ENCODE measurements around the gene GNA12. TPM values are rescaled to one million over a fixed set of nuclear protein-coding genes. Genes with fewer than 3 reads are reported as not detected.

The GNA12 gene
- total RNA-seq, 1 experiment from 2014 or later: 63.8 TPM

- no peaks in the 10 kb centered on the region for H3K27me3 Mint-ChIP-seq (ENCODE audit: insufficient read depth, unreplicated experiment)
- TF ChIP-seq, protein P1, sequence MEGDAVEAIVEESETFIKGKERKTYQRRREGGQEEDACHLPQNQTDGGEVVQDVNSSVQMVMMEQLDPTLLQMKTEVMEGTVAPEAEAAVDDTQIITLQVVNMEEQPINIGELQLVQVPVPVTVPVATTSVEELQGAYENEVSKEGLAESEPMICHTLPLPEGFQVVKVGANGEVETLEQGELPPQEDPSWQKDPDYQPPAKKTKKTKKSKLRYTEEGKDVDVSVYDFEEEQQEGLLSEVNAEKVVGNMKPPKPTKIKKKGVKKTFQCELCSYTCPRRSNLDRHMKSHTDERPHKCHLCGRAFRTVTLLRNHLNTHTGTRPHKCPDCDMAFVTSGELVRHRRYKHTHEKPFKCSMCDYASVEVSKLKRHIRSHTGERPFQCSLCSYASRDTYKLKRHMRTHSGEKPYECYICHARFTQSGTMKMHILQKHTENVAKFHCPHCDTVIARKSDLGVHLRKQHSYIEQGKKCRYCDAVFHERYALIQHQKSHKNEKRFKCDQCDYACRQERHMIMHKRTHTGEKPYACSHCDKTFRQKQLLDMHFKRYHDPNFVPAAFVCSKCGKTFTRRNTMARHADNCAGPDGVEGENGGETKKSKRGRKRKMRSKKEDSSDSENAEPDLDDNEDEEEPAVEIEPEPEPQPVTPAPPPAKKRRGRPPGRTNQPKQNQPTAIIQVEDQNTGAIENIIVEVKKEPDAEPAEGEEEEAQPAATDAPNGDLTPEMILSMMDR (IDR thresholded peaks at IDR 0.05; ENCODE audit: insufficient read depth in 1 of 2, low read depth in 1 of 2, low read length in 1 of 2, severe bottlenecking in 1 of 2, unreplicated experiment in 1 of 2): no peak
- no peaks in the 10 kb centered on the region for H3K9me3 ChIP-seq
- no peak overlapping the region for H3K27ac Mint-ChIP-seq (ENCODE audit: unreplicated experiment)
- no peaks in the 10 kb centered on the region for H3K27me3 ChIP-seq (replicated peaks; ENCODE audit: control insufficient read depth, insufficient read depth, low read length)
- H3K4me1 Mint-ChIP-seq (ENCODE audit: low read depth, unreplicated experiment): no peaks in the 10 kb centered on the region
- no peak for DNase-seq
- no peak overlapping the region for H3K4me3 Mint-ChIP-seq (ENCODE audit: unreplicated experiment)
- ChIA-PET POLR2A (no interaction called here), CTCF (interaction anchor here (0.5 kb wide), 1 partner anchor 209 kb away, joined by 3 read pairs; no protein-coding TSS in a partner anchor)
- H3K9me3 Mint-ChIP-seq (ENCODE audit: unreplicated experiment): no peaks in the 10 kb centered on the region
- no TSS peak for BruUV-seq (replicated peaks)
- no peaks in the 10 kb centered on the region for H3K4me1 ChIP-seq
- no peaks in the 10 kb centered on the region for H3K36me3 ChIP-seq (ENCODE audit: control insufficient read depth, insufficient read depth, low read length)
- H3K36me3 Mint-ChIP-seq (ENCODE audit: insufficient read depth, unreplicated experiment): no peaks in the 10 kb centered on the region
- intact Hi-C loops (cut with micrococcal nuclease; ENCODE audit: unreplicated experiment): no loop called here
- H3K4me3 ChIP-seq (ENCODE audit: low read depth, low read length): no peak overlapping the region
Measured at GRCh38 chr7:2880874-2881533, 36.9 kb upstream of the GNA12 start.

DNA sequence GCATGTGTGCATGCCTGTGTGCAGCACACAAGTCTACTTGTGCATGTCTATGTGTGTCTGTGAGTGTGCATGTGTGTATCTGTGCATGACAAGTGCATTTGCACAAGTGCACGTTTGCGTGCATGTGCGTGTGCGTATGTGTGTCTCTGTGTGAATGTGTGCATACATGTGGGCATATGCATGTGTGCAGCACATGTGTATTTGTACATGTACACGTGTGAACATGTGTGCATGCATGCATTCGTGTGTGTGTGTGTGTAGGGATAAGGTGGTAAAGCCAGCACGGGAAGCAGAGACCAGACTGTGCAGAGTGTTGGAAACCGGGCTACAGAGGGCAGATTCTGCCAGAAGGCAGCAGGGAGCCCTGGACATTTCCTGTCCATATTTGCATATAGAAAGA is 35.9 kb upstream of the GNA12 start:
- no peaks in the 10 kb centered on the region for H3K9me3 ChIP-seq
- H3K36me3 ChIP-seq (ENCODE audit: control insufficient read depth, insufficient read depth, low read length): no peaks in the 10 kb centered on the region
- no peaks in the 10 kb centered on the region for H3K27me3 ChIP-seq (replicated peaks; ENCODE audit: control insufficient read depth, insufficient read depth, low read length)
- DNase-seq: no peak
- Mint-ChIP-seq H3K36me3 (ENCODE audit: insufficient read depth, unreplicated experiment) (no peaks in the 10 kb centered on the region), H3K9me3 (ENCODE audit: unreplicated experiment) (no peaks in the 10 kb centered on the region), H3K4me3 (ENCODE audit: unreplicated experiment) (no peak overlapping the region), H3K4me1 (ENCODE audit: low read depth, unreplicated experiment) (no peaks in the 10 kb centered on the region), H3K27me3 (ENCODE audit: insufficient read depth, unreplicated experiment) (no peaks in the 10 kb centered on the region), H3K27ac (ENCODE audit: unreplicated experiment) (no peak overlapping the region)
- TF ChIP-seq, protein P1 (IDR thresholded peaks at IDR 0.05; ENCODE audit: insufficient read depth in 1 of 2, low read depth in 1 of 2, low read length in 1 of 2, severe bottlenecking in 1 of 2, unreplicated experiment in 1 of 2): no peak
- no peaks in the 10 kb centered on the region for H3K4me1 ChIP-seq
- H3K4me3 ChIP-seq (ENCODE audit: low read depth, low read length): no peak overlapping the region
- POLR2A ChIA-PET: no interaction called here
- intact Hi-C loops (cut with micrococcal nuclease; ENCODE audit: unreplicated experiment): no loop called here
- CTCF ChIA-PET: no interaction called here
- no TSS peak for BruUV-seq (replicated peaks)

DNA sequence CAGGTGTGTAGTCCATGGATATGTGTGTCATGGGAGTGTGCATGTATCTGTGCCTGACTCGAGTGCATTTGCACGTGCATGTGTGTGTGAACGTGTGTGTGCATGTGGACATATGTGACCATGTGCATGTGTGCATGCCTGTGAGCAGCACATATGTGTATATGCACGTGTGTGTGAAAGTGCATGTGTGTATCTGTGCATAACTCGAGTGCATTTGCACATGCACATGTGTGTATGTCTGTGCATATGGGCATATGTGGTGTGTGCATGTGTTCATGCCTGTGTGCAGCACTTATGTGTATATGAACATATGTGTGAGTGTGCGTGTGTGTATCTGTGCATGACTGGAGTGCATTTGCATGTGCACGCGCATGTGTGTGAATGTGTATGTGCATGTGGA is 35.2 kb upstream of the GNA12 start:
- CTCF ChIA-PET: no interaction called here
- BruUV-seq (replicated peaks): no TSS peak
- no peaks in the 10 kb centered on the region for H3K27me3 Mint-ChIP-seq (ENCODE audit: insufficient read depth, unreplicated experiment)

More for the DNA sequence above, 35.2 kb upstream of the GNA12 start:
- POLR2A ChIA-PET: no interaction called here
- no peaks in the 10 kb centered on the region for H3K4me1 Mint-ChIP-seq (ENCODE audit: low read depth, unreplicated experiment)
- no peaks in the 10 kb centered on the region for H3K9me3 Mint-ChIP-seq (ENCODE audit: unreplicated experiment)
- Histone ChIP-seq H3K36me3 (ENCODE audit: control insufficient read depth, insufficient read depth, low read length) (no peaks in the 10 kb centered on the region), H3K9me3 (no peaks in the 10 kb centered on the region), H3K4me1 (no peaks in the 10 kb centered on the region), H3K27me3 (replicated peaks; ENCODE audit: control insufficient read depth, insufficient read depth, low read length) (no peaks in the 10 kb centered on the region), H3K4me3 (ENCODE audit: low read depth, low read length) (no peak overlapping the region)
- no peak for DNase-seq
- no peak overlapping the region for H3K27ac Mint-ChIP-seq (ENCODE audit: unreplicated experiment)
- H3K4me3 Mint-ChIP-seq (ENCODE audit: unreplicated experiment): no peak overlapping the region
- TF ChIP-seq, protein P1 (IDR thresholded peaks at IDR 0.05; ENCODE audit: insufficient read depth in 1 of 2, low read depth in 1 of 2, low read length in 1 of 2, severe bottlenecking in 1 of 2, unreplicated experiment in 1 of 2): no peak
- intact Hi-C loops (cut with micrococcal nuclease; ENCODE audit: unreplicated experiment): no loop called here
- no peaks in the 10 kb centered on the region for H3K36me3 Mint-ChIP-seq (ENCODE audit: insufficient read depth, unreplicated experiment)
